Neural progenitor cell (in vitro differentiated cells): ENCODE measurements around the gene YTHDC1. TPM values are rescaled to one million over a fixed set of nuclear protein-coding genes. Genes with fewer than 3 reads are reported as not detected.

Experiments
- DNase-seq: peaks from one replicate; pipeline ENCODE4 v3.0.0-alpha.2; 2016; ENCODE audit warnings: low spot score
- H2AFZ ChIP-seq: fragments of 200-600 bp; sonication (generic); replicated peaks from 2 replicates; pipeline ENCODE4 v1.6.1; 2016; ENCODE audit warnings: antibody characterized with exemption
- H3F3A ChIP-seq: fragments of 200-600 bp; sonication (generic); 2 replicates; pipeline ENCODE4 v1.6.1; 2016; ENCODE audit warnings: antibody characterized with exemption, low read depth
- H3K27ac ChIP-seq: fragments of 200-600 bp; sonication (generic); 2 replicates; pipeline ENCODE4 v1.5.1; 2016; ENCODE audit warnings: mild to moderate bottlenecking
- H3K27me3 ChIP-seq: fragments of 200-600 bp; sonication (generic); 2 replicates; pipeline ENCODE4 v1.6.1; 2016; ENCODE audit warnings: mild to moderate bottlenecking, moderate library complexity
- H3K36me3 ChIP-seq: fragments of 200-600 bp; sonication (generic); 2 replicates; pipeline ENCODE4 v1.5.1; 2016
- H3K4me1 ChIP-seq: fragments of 200-600 bp; sonication (generic); 2 replicates; pipeline ENCODE4 v1.6.1; 2016; ENCODE audit warnings: mixed run types
- H3K4me2 ChIP-seq: fragments of 200-600 bp; sonication (generic); 2 replicates; pipeline ENCODE4 v1.6.1; 2016
- H3K4me3 ChIP-seq: fragments of 200-600 bp; sonication (generic); 2 replicates; pipeline ENCODE4 v1.5.1; 2016
- H3K79me2 ChIP-seq: fragments of 200-600 bp; sonication (generic); 2 replicates; pipeline ENCODE4 v1.6.1; 2016; ENCODE audit warnings: low read depth
- H3K9ac ChIP-seq: fragments of 200-600 bp; sonication (generic); 2 replicates; pipeline ENCODE4 v1.6.1; 2016
- H3K9me3 ChIP-seq: fragments of 200-600 bp; sonication (generic); 2 replicates; pipeline ENCODE4 v1.5.1; 2016; ENCODE audit warnings: low read depth
- H4K20me1 ChIP-seq: fragments of 200-600 bp; sonication (generic); 2 replicates; pipeline ENCODE4 v1.6.1; 2016; ENCODE audit warnings: low read depth
- H3K27ac Mint-ChIP-seq: 3 replicates; pipeline ENCODE4 v1.8.0; 2021; ENCODE audit warnings: mixed read lengths
- H3K27me3 Mint-ChIP-seq: 2 replicates; pipeline ENCODE4 v1.8.0; 2022; ENCODE audit warnings: low read depth, mild to moderate bottlenecking, inconsistent platforms, moderate library complexity, mixed read lengths; ENCODE audit not compliant: insufficient read depth
- H3K36me3 Mint-ChIP-seq: 3 replicates; pipeline ENCODE4 v1.8.0; 2021; ENCODE audit warnings: mixed read lengths
- H3K4me1 Mint-ChIP-seq: 3 replicates; pipeline ENCODE4 v1.8.0; 2021; ENCODE audit warnings: mixed read lengths
- H3K4me3 Mint-ChIP-seq: 3 replicates; pipeline ENCODE4 v1.8.0; 2021; ENCODE audit warnings: mild to moderate bottlenecking, moderate library complexity, mixed read lengths
- H3K9me3 Mint-ChIP-seq: 3 replicates; pipeline ENCODE4 v1.8.0; 2020; ENCODE audit warnings: mixed read lengths
- CTCF ChIP-seq: fragments of 200-600 bp; sonication (generic); IDR thresholded peaks from 2 replicates; pipeline ENCODE4 v1.5.1; 2017; ENCODE audit warnings: antibody characterized with exemption, mild to moderate bottlenecking
- EZH2 ChIP-seq: fragments of 200-600 bp; sonication (generic); IDR thresholded peaks from 2 replicates; pipeline ENCODE4 v1.6.1; 2017; ENCODE audit warnings: antibody characterized with exemption, mild to moderate bottlenecking, moderate library complexity
- EZH2phosphoT487 ChIP-seq: fragments of 200-600 bp; sonication (generic); IDR thresholded peaks from 2 replicates; pipeline ENCODE4 v1.6.1; 2017; ENCODE audit warnings: antibody characterized with exemption
- total RNA-seq: library from RNA; depleted of rRNA; stranded (reverse); fragments of >200 nt; gene quantifications from 2 replicates; pipeline ENCODE4 v1.2.3, GENCODE V29; 2015; ENCODE audit warnings: low replicate concordance

The YTHDC1 gene
- total RNA-seq, 1 donor from 2014 or later, result 108 TPM

- Mint-ChIP-seq H3K4me1 (peaks cover 5% of the 10 kb centered on the region), H3K27me3 (no peaks in the 10 kb centered on the region)
Measured at GRCh38 chr4:68336530-68336929, 13.4 kb downstream of the YTHDC1 start.

GRCh38 chr4:68326141-68326540 lies 23.7 kb downstream of the YTHDC1 start:
- H3K27ac Mint-ChIP-seq, result no peak overlapping the region
- H3K4me3 Mint-ChIP-seq, result no peak overlapping the region
- TF ChIP-seq EZH2, result no peak
- no peak for TF ChIP-seq CTCF
- TF ChIP-seq EZH2phosphoT487, result no peak
- DNase-seq, result no peak
- no peaks in the 10 kb centered on the region for H3K4me1 Mint-ChIP-seq
- Histone ChIP-seq H2AFZ (no peak overlapping the region), H3K4me2 (no peak overlapping the region), H3K9ac (no peak overlapping the region), H3K4me3 (no peak overlapping the region), H3K4me1 (no peaks in the 10 kb centered on the region), H3K79me2 (peaks cover 8% of the 10 kb centered on the region), H3F3A (no peaks in the 10 kb centered on the region), H3K27ac (no peak overlapping the region), H3K9me3 (no peaks in the 10 kb centered on the region), H3K36me3 (peaks cover 39% of the 10 kb centered on the region), H3K27me3 (no peaks in the 10 kb centered on the region), H4K20me1 (peaks cover 4% of the 10 kb centered on the region)
- H3K27me3 Mint-ChIP-seq, result no peaks in the 10 kb centered on the region
- H3K36me3 Mint-ChIP-seq, result peaks cover 31% of the 10 kb centered on the region
- no peaks in the 10 kb centered on the region for H3K9me3 Mint-ChIP-seq

More at GRCh38 chr4:68336530-68336929, 13.4 kb downstream of the YTHDC1 start:
- no peak for DNase-seq
- H4K20me1 ChIP-seq, result peaks cover 61% of the 10 kb centered on the region
- peaks cover 34% of the 10 kb centered on the region for H3K36me3 ChIP-seq
- Mint-ChIP-seq H3K36me3 (peaks cover 24% of the 10 kb centered on the region), H3K9me3 (no peaks in the 10 kb centered on the region), H3K4me3 (no peak overlapping the region), H3K27ac (no peak overlapping the region)
- H3K79me2 ChIP-seq, result peaks cover 90% of the 10 kb centered on the region
- no peak overlapping the region for H3K9ac ChIP-seq
- no peaks in the 10 kb centered on the region for H3F3A ChIP-seq
- no peaks in the 10 kb centered on the region for H3K9me3 ChIP-seq
- no peak for TF ChIP-seq EZH2phosphoT487
- no peak for TF ChIP-seq EZH2
- no peak for TF ChIP-seq CTCF
- no peaks in the 10 kb centered on the region for H3K4me1 ChIP-seq
- no peak overlapping the region for H3K4me3 ChIP-seq
- H3K27ac ChIP-seq, result no peak overlapping the region
- no peaks in the 10 kb centered on the region for H3K27me3 ChIP-seq
- no peak overlapping the region for H3K4me2 ChIP-seq
- no peak overlapping the region for H2AFZ ChIP-seq

- no peak overlapping the region for H3K27ac Mint-ChIP-seq
- no peaks in the 10 kb centered on the region for H3F3A ChIP-seq
- H3K4me1 ChIP-seq, result no peaks in the 10 kb centered on the region
- H3K9ac ChIP-seq, result no peak overlapping the region
- H3K27me3 Mint-ChIP-seq, result no peaks in the 10 kb centered on the region
- H3K36me3 ChIP-seq, result peaks cover 37% of the 10 kb centered on the region
- H3K27ac ChIP-seq, result no peak overlapping the region
- TF ChIP-seq CTCF (no peak), EZH2 (no peak), EZH2phosphoT487 (no peak)
- H3K4me2 ChIP-seq, result no peak overlapping the region
- peaks cover 27% of the 10 kb centered on the region for H3K36me3 Mint-ChIP-seq
- no peaks in the 10 kb centered on the region for H3K9me3 ChIP-seq
- peaks cover 8% of the 10 kb centered on the region for H3K79me2 ChIP-seq
- DNase-seq, result no peak
- no peak overlapping the region for H3K4me3 ChIP-seq
- H3K27me3 ChIP-seq, result no peaks in the 10 kb centered on the region
- H3K4me1 Mint-ChIP-seq, result no peaks in the 10 kb centered on the region
- H4K20me1 ChIP-seq, result peaks cover 4% of the 10 kb centered on the region
- H3K4me3 Mint-ChIP-seq, result no peak overlapping the region
- no peaks in the 10 kb centered on the region for H3K9me3 Mint-ChIP-seq
- no peak overlapping the region for H2AFZ ChIP-seq
Measured at GRCh38 chr4:68324519-68325262, 25.2 kb downstream of the YTHDC1 start.
